Gastroesophageal sphincter (tissue), 3 donors: ENCODE measurements around the gene MALL.
"Not testable (repeated sequence)": the region's sequence is repeated elsewhere in the genome, so short reads cannot be mapped to it uniquely, and the experiment has no call there.

Experiments used
- EP300 ChIP-seq: sonication (generic); formaldehyde crosslinking; IDR thresholded peaks from one replicate; pipeline ENCODE4 v1.6.1; 2017; ENCODE audit warnings: antibody characterized with exemption, mild to moderate bottlenecking
- POLR2A ChIP-seq, 2 donors: fragments of 450-650 bp; IDR thresholded peaks; one replicate each; pipeline ENCODE4 v1.6.1; 2017; ENCODE audit warnings: antibody characterized with exemption in 2 of 2, mild to moderate bottlenecking in 2 of 2, moderate library complexity in 1 of 2
- POLR2AphosphoS5 ChIP-seq: sonication (generic); formaldehyde crosslinking; IDR thresholded peaks from one replicate; pipeline ENCODE4 v1.6.1; 2017; ENCODE audit warnings: antibody characterized with exemption
- TF ChIP-seq, protein P1 (sequence below), 4 experiments: fragments of 200-600 bp in 2 of 4; fragments of 450-650 bp in 2 of 4; sonication (generic) in 1 of 4; IDR thresholded peaks; one replicate each; pipeline ENCODE4 v1.5.1; 2017 to 2019; ENCODE audit warnings: antibody characterized with exemption in 4 of 4, mild to moderate bottlenecking in 2 of 4, moderate library complexity in 2 of 4

DNA sequence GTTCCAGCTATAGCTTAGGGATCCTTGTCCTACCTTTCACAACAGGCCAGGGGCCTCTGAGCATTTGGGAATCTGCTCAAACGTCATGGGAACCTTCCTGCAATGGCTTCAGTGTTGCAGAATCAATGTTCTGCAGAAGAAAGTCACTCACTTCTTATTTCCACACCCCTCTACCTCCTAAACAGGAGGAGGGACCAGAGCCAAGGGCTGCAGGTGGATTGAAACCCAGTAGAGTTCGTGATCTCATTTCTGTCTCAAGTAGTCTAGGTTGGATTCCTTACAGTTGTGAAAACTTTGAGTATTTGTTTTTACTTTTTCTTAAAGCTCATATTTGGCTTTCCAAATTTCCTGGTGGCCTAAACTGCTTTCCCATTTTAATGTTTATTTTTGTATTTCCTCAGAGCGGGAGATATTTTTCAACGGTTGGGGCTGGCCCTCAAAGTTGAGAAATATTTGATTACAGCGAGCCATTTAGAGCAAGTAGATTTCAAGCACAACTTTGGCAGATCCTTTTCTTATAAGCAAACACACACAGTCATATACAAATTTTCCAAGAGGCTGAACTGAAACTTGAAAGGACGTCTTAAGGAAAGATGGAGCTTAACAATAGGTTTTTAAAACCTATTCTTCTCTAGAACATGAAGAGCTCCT, 20.6 kb downstream of the MALL start:
- TF ChIP-seq, protein P1, sequence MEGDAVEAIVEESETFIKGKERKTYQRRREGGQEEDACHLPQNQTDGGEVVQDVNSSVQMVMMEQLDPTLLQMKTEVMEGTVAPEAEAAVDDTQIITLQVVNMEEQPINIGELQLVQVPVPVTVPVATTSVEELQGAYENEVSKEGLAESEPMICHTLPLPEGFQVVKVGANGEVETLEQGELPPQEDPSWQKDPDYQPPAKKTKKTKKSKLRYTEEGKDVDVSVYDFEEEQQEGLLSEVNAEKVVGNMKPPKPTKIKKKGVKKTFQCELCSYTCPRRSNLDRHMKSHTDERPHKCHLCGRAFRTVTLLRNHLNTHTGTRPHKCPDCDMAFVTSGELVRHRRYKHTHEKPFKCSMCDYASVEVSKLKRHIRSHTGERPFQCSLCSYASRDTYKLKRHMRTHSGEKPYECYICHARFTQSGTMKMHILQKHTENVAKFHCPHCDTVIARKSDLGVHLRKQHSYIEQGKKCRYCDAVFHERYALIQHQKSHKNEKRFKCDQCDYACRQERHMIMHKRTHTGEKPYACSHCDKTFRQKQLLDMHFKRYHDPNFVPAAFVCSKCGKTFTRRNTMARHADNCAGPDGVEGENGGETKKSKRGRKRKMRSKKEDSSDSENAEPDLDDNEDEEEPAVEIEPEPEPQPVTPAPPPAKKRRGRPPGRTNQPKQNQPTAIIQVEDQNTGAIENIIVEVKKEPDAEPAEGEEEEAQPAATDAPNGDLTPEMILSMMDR (IDR thresholded peaks at IDR 0.05): not testable (repeated sequence)
- not testable (repeated sequence) for TF ChIP-seq EP300; POLR2A (IDR thresholded peaks at IDR 0.05); POLR2AphosphoS5
